Mammary microvascular endothelial cell (primary cell): ENCODE results near the gene TEX53. TPM values are rescaled to one million over a fixed set of nuclear protein-coding genes. Genes with fewer than 3 reads are reported as not detected.

ENCODE experiments used
- total RNA-seq: library from RNA; depleted of rRNA; stranded (reverse); fragments of >200 nt; gene quantifications from 2 replicates; pipeline ENCODE4 v1.2.3, GENCODE V29; 2015

Gene TEX53
- not detected in 2 replicates for total RNA-seq

DNA sequence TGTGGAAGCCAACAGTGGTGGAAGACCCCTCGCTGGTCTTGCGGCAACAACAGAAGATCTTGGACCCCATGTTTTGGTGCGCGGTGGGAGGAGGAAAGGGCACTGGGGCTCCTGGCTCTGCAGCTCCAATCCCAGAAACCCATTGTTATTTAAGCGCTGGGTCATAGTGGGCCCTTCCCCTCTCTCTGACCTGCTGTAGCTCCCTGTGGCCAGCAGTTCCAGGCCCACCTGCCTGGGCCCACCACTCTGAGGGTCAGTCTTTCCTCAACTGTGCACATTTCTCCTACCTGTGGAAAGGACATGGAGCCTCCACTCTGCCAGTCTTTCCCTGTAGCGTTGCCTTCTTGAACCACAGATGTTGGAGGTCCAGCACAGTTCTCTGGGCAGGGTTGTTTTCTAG, at the start of gene TEX53:
Gene TEX53 (minus strand): TSS at position 101 of the 400 bp plus-strand sequence. CDS start 31 bp downstream, at position 70.

GRCh38 chr9:114681594-114682332, 24.2 kb upstream of the TEX53 start, which contains the start of gene TEX48:
Gene TEX48 (minus strand): TSS chr9:114682192. CDS start chr9:114671723, 10,469 bp downstream.

Other genes with a start within 250 kb of the TEX53 start
- gene WHRN, start 152.3 kb downstream of the TEX53 start, total RNA-seq, result 0.79 and 0.93 TPM in 2 replicates
- gene ATP6V1G1, start 70.0 kb downstream of the TEX53 start, total RNA-seq, result 121 and 138 TPM in 2 replicates
- gene TMEM268, start 46.5 kb downstream of the TEX53 start, total RNA-seq, result 1.9 and 2.3 TPM in 2 replicates
- gene TEX48, start 24.4 kb upstream of the TEX53 start, total RNA-seq, result not detected in 2 replicates
- 0.10 and 0.13 TPM in 2 replicates for gene TNFSF15, start 148.2 kb upstream of the TEX53 start, total RNA-seq